NCI-H748 (cell line): ENCODE data around the gene PPP1CA.

ENCODE experiments used
- DNase-seq: peaks from one replicate; lab custom pipeline; 2025; ENCODE audit not compliant: unreplicated experiment; lab: John Stamatoyannopoulos, UW

The PPP1CA gene

DNA sequence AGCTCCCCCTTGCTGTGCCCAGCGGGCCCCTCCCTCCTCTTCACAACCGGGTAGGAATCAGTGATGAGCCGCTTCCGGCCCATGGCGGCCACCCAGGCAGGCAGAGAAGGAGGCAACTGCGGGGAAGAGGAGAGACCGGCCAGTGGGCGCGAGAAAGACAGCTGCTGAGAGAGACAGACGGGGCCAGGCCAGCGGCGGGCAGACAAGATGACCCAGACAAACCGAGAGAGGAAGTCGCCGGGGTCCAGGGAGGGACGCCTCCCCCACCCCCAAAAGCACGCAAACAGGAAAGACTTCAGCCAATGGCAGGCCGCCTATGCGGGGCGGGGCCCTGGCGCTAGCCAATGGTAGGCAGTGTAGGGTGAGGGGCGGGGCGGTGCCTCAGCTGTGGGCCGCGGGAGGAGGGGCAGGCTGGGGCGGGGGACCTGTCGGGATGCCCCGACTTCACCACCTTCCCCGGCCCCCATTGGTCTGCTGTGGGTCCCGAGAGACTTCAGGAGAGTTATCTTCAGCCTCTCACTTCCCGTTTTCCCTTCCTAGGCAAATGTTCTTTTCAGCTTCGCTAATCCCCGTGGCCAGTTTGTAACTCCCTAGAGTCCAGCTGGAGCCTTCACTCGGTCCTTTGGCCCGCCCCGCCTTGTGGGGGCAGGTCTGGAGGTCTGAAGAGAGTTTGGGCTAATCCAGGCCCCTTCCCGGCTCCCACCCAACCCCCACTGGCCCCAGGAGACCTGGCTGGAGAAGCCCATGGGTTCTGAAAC lies 48.2 kb downstream of the PPP1CA start, which contains the start of gene POLD4:
TSS of gene POLD4 (minus strand) at position 230 of the 758 bp plus-strand sequence. CDS start at position 83, 147 bp downstream.
- peak; percentile 95 for DNase-seq

DNA sequence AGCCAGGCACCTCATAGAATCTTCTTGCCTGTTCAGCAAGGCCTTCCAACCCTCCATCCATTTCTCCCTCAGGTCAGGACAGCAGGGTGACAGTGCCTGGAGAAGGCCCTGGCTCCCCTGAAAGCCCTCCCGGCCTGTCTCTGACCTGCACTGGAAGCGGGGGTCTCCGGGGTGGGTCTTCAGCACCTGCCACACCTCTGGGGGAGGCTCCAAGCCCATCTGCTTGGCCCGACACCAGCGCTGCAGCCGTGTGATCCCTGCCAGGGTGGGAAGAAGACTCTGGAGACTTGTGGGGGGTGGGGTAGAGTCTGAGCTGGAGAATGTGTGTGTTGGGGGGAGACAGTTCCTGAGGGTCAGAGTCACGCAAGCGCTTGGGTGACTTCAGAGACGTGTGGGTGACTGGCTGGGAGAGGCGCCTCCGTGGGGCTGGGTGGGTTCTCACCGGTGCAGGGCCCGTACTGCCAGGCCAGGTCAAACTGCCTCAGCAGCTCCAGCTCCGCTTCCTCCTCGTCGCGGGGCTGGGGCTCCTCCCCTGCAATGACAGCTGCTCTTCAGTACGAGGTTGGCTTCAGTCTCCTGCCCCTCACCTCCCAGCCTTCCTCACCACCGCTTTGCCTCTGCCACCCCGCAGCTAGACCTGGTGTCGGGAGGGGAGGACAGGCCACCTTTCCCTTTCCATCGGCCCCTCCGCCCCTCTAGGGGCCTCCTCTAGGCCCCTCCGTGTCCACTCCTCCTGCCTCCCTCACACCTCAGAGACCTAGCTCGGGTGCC lies 48.9 kb downstream of the PPP1CA start:
- peak; percentile 81 for DNase-seq

DNA sequence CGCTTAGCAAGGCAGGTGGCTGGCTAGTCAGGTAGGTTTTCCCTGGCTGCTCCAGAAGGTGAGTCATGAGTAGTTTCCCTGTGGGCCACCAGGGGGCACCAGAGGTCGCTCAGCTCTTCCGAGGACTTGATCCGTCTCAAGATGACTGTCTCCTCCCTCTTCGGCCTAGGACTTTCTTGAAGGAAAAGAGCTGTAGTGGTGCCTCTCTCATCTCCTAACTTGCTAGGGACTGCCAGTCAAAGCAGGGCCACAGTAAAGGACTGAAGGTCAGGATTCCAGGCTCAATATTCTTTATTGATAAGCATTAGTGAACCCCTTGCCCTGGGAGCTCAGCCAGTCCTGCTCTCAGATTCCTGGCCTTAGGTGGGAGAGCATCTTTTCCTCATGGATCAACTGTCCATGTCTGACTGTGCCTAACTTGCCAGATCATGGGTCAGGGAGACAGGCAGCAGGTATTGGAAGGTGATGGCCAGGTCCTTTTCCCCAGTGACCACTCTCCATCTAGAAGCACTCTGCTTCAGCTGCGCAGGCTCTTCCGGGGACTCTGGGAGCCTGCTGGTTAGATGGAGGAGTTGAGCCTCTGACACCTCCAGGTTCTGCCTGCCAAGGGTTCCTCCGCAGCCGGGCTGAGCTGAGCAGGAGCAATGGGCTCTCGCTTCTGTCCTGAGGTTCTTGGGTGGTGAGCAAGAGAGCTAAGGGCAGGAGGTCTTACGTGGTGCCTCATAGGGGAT lies 50.2 kb downstream of the PPP1CA start:
- peak; percentile 54 for DNase-seq

DNA sequence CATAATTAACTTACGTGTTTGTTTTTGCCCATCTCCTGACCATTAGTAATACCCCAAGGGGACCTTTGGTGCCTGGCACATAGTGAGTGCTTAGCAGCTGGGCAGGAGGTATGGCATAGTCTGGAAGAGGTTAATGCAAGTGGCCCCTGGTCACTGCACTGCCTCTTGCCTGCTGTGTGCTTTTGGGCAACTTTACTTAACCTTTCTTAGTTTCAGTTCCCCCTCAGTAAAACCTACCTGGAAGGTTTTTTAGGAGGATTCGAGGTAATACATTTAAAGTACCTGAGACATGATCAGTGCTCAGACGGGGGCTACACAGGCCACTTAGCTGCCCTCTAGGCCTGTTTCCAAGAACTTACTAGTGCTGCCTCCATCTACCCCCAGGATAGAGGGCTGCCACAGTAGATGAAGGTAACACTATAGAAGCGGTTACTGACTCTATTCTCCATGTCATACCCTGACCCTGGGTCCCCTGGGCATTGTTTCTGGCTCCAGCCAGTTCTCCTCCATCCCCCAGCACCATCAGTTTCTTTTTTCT lies 51.7 kb downstream of the PPP1CA start:
- no peak for DNase-seq

DNA sequence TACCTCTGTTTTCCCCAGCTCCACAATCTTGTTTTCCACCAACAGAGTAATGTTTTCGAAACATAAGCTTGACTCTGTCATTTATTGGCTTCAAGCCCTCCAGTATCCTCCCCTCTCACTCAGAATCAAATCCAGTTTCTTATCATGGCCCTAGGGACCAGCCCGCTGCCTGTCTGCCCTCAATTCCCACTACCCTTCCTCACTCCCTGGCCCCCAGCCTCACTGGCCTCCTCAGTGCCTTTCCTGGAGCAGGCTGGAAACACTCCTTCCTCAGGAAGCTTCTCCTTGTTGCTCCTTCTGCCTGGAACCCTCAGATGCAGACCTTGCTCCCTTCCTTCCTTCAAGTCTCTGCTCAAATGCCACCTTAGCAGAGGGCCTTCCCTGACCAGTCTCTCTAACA lies 52.2 kb downstream of the PPP1CA start:
- no peak for DNase-seq

DNA sequence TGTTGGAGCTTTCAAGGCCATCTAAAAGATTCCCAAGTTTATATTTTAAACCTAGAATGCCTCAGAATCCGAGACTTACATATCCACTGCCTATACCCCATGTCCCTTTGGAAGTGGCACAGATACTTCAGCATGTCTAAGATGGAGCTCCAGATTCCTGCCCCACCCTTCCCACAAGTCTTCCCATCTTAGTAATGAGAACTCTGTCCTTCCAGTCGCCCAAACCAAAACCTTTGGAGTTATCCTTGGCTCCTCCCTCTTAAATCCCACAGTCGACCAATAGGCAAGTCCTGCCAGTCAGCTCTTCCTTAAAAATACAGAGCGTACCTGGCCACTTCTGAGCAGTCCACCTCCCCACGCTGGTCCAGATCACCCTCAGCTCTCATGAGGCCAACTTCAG lies 52.6 kb downstream of the PPP1CA start:
- DNase-seq, result no peak
